GM23248 (cell line): Measurements from ENCODE around the gene FREM1.

ENCODE experiments used
- EZH2 ChIP-seq: fragments of 200-600 bp; sonication (generic); IDR thresholded peaks from 2 replicates; pipeline ENCODE4 v1.6.1; 2018; ENCODE audit warnings: antibody characterized with exemption, mild to moderate bottlenecking; ENCODE audit not compliant: insufficient read depth, poor library complexity, severe bottlenecking
- EZH2phosphoT487 ChIP-seq: fragments of 200-600 bp; sonication (generic); IDR thresholded peaks from 2 replicates; pipeline ENCODE4 v1.6.1; 2018; ENCODE audit warnings: antibody characterized with exemption, moderate library complexity, mild to moderate bottlenecking, low read depth; ENCODE audit not compliant: insufficient read depth

GRCh38 chr9:14719231-14719923 lies 190.9 kb downstream of the FREM1 start:
- TF ChIP-seq EZH2 = no peak
- no peak for TF ChIP-seq EZH2phosphoT487
